OCI-LY3 (cell line): ENCODE data around the gene LAMA1.

Source experiments
- CTCF ChIP-seq: fragments of 200-600, 300-600 bp; sonication (generic); IDR thresholded peaks from 2 replicates; pipeline ENCODE4 v1.5.1; 2014; ENCODE audit warnings: antibody characterized with exemption, low read length, low read depth
- EZH2phosphoT487 ChIP-seq: fragments of 200-600 bp; shearing (Covaris generic); IDR thresholded peaks from 2 replicates; pipeline ENCODE4 v1.6.1; 2018; ENCODE audit warnings: antibody characterized with exemption, mixed run types, low read depth

- TF ChIP-seq EZH2phosphoT487 = no peak
- no peak for TF ChIP-seq CTCF
Observed at GRCh38 chr18:6979954-6980353, 137.6 kb downstream of the LAMA1 start.
